Left lung (tissue), 10 donors: ENCODE results near the gene RPL39L. TPM values are rescaled to one million over a fixed set of nuclear protein-coding genes. Genes with fewer than 3 reads are reported as not detected.

Source experiments
- ATAC-seq: fragments of 200-7000 bp; cut with Tn5 transposase; one replicate; pipeline ENCODE4 v1.9.1; 2020; ENCODE audit warnings: moderate library complexity
- DNase-seq, 4 donors: peaks; one replicate each; pipeline ENCODE4 v3.0.0-alpha.2; 2013 to 2020
- H3K27ac ChIP-seq, 2 donors: fragments of 200-600 bp; sonication (generic) in 1 of 2; one replicate each; pipeline versions ENCODE4 v1.5.0 to v1.8.0; 2020 to 2021
- H3K27me3 ChIP-seq, 2 donors: fragments of 200-600 bp; sonication (generic) in 1 of 2; one replicate each; pipeline versions ENCODE4 v1.5.0 to v1.8.0; 2020 to 2021
- H3K36me3 ChIP-seq, 2 donors: fragments of 200-600 bp; sonication (generic) in 1 of 2; one replicate each; pipeline versions ENCODE4 v1.5.0 to v1.8.0; 2020 to 2021
- H3K4me1 ChIP-seq, 2 donors: fragments of 200-600 bp; one replicate each; pipeline ENCODE4 v1.8.0; 2021
- H3K4me3 ChIP-seq, 2 donors: fragments of 200-600 bp; sonication (generic) in 1 of 2; one replicate each; pipeline versions ENCODE4 v1.5.0 to v1.8.0; 2020 to 2021; ENCODE audit warnings: mild to moderate bottlenecking in 1 of 2
- H3K9me3 ChIP-seq, 2 donors: fragments of 200-600 bp; sonication (generic) in 1 of 2; one replicate each; pipeline versions ENCODE4 v1.5.0 to v1.8.0; 2020 to 2021
- intact Hi-C, 2 donors: fragments of 100-400 bp; cut with DNase I; formaldehyde crosslinking; loops; one replicate each; pipeline versions ENCODE4 v1.11.2 to v1.14.2; 2022
- polyA plus RNA-seq, 6 donors: library from polyadenylated mRNA; unstranded; fragments of 120-200 nt; gene quantifications; one replicate each; pipeline ENCODE4 v1.2.1, GENCODE V29; 2013; ENCODE audit not compliant: insufficient read length in 6 of 6
- total RNA-seq, 2 donors: library from RNA; stranded (reverse); fragmentation: NEBNext Ultra II Directional; extraction: Animal tissue kit (Norgen Biotek cat#: 25700); gene quantifications; one replicate each; pipeline ENCODE4 v1.2.1, GENCODE V29; 2021
- TF ChIP-seq, protein P1 (sequence below), 2 donors: fragments of 200-600 bp; sonication (generic) in 1 of 2; IDR thresholded peaks; one replicate each; pipeline versions ENCODE4 v1.5.0 to v1.8.0; 2021; ENCODE audit warnings: antibody characterized with exemption in 2 of 2
- donor health status: DM: no; HTN: yes; CAD: no.
- donor health status: DM: no; HTN: no; CAD: no.

Gene RPL39L
- total and polyA plus RNA-seq, 8 donors: 7.4 to 19.9 (median 13.5) TPM

DNA sequence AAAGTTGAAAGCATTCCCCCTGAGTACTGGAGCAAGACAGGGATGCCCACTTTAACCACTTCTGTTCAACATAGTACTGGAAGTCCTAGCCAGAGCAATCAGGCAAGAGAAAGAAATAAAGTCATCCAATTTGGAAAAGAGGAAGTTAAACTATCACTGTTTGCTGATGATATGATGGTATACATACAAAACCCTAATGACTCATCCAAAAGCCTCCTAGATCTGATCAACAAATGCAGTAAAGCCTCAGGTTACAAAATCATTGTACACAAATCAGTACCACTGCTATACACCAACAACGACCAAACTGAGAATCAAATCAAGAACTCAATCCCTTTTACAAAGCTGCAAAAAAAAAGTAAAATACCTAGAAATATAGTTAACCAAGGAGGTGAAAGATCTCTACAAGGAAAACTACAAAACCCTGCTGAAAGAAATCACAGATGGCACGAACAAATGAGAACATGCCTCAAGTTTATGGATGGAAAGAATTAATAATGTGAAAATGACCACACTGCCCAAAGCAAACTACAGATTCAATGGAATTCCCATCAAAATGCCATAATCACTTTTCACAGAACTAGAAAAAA is 40.3 kb downstream of the RPL39L start:
- DNase-seq: no peak

DNA sequence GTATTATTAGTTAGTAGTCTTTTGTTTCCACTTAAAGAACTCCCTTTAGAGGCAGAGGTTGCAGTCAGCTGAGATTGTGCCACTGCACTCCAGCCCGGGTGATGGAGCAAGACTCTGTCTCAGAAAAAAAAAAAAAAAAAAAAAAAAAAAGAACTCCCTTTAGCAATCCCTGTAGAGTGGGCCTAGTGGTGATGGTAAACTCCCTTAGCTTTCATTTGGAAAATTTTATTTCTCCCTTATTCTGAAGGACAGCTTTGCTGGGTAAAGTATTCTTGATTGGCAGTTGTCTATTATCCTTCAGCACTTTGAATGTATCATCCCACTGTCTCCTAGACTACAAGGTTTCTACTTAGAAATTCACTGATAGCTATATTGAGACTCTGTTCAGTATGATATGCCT is 46.0 kb downstream of the RPL39L start:
- no peaks in the 10 kb centered on the region for H3K4me1 ChIP-seq
- TF ChIP-seq, protein P1, sequence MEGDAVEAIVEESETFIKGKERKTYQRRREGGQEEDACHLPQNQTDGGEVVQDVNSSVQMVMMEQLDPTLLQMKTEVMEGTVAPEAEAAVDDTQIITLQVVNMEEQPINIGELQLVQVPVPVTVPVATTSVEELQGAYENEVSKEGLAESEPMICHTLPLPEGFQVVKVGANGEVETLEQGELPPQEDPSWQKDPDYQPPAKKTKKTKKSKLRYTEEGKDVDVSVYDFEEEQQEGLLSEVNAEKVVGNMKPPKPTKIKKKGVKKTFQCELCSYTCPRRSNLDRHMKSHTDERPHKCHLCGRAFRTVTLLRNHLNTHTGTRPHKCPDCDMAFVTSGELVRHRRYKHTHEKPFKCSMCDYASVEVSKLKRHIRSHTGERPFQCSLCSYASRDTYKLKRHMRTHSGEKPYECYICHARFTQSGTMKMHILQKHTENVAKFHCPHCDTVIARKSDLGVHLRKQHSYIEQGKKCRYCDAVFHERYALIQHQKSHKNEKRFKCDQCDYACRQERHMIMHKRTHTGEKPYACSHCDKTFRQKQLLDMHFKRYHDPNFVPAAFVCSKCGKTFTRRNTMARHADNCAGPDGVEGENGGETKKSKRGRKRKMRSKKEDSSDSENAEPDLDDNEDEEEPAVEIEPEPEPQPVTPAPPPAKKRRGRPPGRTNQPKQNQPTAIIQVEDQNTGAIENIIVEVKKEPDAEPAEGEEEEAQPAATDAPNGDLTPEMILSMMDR (IDR thresholded peaks at IDR 0.05): no peak
- no peak overlapping the region for H3K4me3 ChIP-seq
- DNase-seq (no peak), ATAC-seq (no peak)
- H3K9me3 ChIP-seq: peaks cover 0 to 13% of the 10 kb centered on the region in 2 donors
- no peaks in the 10 kb centered on the region for H3K27me3 ChIP-seq
- no peaks in the 10 kb centered on the region for H3K36me3 ChIP-seq
- intact Hi-C loops: no loop called here
- H3K27ac ChIP-seq: no peak overlapping the region

More for the DNA sequence above, 40.3 kb downstream of the RPL39L start:
- H3K36me3 ChIP-seq: no peaks in the 10 kb centered on the region
- H3K27ac ChIP-seq: no peak overlapping the region
- H3K27me3 ChIP-seq: no peaks in the 10 kb centered on the region
- H3K4me3 ChIP-seq: no peak overlapping the region
- TF ChIP-seq, protein P1 (IDR thresholded peaks at IDR 0.05): no peak
- H3K4me1 ChIP-seq: peaks cover 11 to 15% of the 10 kb centered on the region in 2 donors
- intact Hi-C loops: no loop called here
- H3K9me3 ChIP-seq: peaks cover 0 to 6% of the 10 kb centered on the region in 2 donors
- no peak for ATAC-seq

DNA sequence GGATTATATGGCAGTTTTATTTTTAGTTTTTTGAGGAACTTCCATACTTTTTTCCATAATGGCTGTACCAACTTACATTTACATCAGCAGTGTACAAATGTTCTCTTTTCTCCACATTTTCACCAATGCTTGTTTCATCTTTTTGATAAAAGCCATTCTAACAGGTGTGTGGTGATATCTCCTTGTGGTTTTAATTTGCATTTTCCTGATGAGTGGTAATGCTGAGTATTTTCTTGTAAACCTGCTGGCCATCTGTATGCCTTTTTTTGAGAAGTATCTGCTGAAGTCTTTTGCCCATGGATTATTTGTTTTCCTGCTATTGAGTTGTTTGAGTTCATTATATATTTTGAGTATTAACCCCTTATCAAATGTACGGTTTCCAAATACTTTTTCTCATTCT is 50.6 kb downstream of the RPL39L start:
- intact Hi-C loops: no loop called here
- H3K9me3 ChIP-seq: peaks cover 0 to 22% of the 10 kb centered on the region in 2 donors
- H3K4me1 ChIP-seq: peaks cover 0 to 3% of the 10 kb centered on the region in 2 donors

DNA sequence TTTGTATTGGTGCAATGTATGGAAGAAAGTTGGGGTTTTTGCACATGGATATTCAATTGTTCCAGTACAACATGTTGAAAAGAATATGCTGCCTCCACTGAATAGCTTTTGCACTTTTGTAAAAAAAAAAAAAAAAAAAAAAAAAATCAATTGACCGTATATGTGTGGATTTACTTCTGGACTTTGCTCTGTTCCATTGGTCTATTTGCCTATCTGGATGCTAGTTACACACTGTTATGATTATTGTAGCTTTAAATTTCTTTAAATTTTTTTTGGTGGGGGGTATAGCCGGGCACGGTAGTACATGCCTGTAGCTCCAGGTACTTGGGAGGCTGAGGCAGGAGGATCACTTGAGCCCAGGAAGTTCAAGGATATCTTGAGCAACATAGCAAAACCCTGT is 52.5 kb downstream of the RPL39L start:
- Histone ChIP-seq H3K27me3 (no peaks in the 10 kb centered on the region), H3K9me3 (peaks cover 0 to 22% of the 10 kb centered on the region in 2 donors), H3K36me3 (no peaks in the 10 kb centered on the region), H3K27ac (no peak overlapping the region), H3K4me3 (no peak overlapping the region), H3K4me1 (peaks cover 0 to 3% of the 10 kb centered on the region in 2 donors)
- intact Hi-C loops: no loop called here
- no peak for ATAC-seq
- TF ChIP-seq, protein P1 (IDR thresholded peaks at IDR 0.05): no peak
- DNase-seq: no peak

More for the DNA sequence above, 50.6 kb downstream of the RPL39L start:
- Histone ChIP-seq H3K36me3 (no peaks in the 10 kb centered on the region), H3K4me3 (no peak overlapping the region), H3K27ac (no peak overlapping the region), H3K27me3 (no peaks in the 10 kb centered on the region)
- TF ChIP-seq, protein P1 (IDR thresholded peaks at IDR 0.05): no peak
- DNase-seq (no peak), ATAC-seq (no peak)

DNA sequence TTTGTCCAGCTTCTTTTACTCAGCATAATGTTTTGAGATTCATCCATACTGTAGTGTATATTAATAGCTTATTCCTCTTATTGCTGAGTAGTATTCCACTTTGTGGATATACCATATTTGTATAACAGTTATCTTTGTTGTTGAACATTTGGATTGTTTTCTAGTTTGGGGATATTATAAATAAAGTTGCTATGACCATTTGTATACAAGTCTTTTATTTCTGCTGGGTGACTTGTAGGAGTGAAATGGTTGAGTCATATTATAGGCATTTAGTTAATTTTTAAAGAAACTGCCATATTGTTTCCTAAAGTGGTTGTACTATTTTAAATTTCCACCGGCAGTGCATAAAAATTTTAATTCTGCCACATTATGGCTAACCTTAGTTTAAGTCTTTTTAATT is 53.4 kb downstream of the RPL39L start:
- no peak for DNase-seq
- Histone ChIP-seq H3K4me3 (no peak overlapping the region), H3K27ac (no peak overlapping the region), H3K9me3 (peaks cover 0 to 22% of the 10 kb centered on the region in 2 donors), H3K4me1 (peaks cover 0 to 3% of the 10 kb centered on the region in 2 donors), H3K36me3 (no peaks in the 10 kb centered on the region), H3K27me3 (no peaks in the 10 kb centered on the region)
- TF ChIP-seq, protein P1 (IDR thresholded peaks at IDR 0.05): no peak
- no peak for ATAC-seq
- intact Hi-C loops: no loop called here
